ENCODE results near the gene PTPRC.

PTPRC gene

DNA sequence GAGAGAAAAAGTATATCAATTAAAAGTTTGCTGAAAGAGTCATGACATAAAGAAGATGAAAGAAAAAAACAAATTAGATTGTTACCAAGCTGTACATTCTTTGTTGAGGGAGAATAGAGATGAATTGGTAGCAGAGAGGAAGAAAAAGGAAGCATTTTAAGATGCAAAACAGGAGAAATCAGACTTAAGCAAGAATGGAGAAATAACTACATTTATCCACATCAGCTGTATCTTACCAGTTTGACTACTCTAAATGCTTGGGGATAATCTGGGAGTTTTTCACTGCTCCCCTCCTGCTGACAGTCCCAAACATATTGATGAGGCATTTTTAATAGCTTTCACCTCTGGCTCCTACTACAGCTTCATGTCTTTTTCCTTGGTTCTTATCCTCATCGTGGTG lies 16.8 kb upstream of the PTPRC start:
- no peak for DNase-seq

DNA sequence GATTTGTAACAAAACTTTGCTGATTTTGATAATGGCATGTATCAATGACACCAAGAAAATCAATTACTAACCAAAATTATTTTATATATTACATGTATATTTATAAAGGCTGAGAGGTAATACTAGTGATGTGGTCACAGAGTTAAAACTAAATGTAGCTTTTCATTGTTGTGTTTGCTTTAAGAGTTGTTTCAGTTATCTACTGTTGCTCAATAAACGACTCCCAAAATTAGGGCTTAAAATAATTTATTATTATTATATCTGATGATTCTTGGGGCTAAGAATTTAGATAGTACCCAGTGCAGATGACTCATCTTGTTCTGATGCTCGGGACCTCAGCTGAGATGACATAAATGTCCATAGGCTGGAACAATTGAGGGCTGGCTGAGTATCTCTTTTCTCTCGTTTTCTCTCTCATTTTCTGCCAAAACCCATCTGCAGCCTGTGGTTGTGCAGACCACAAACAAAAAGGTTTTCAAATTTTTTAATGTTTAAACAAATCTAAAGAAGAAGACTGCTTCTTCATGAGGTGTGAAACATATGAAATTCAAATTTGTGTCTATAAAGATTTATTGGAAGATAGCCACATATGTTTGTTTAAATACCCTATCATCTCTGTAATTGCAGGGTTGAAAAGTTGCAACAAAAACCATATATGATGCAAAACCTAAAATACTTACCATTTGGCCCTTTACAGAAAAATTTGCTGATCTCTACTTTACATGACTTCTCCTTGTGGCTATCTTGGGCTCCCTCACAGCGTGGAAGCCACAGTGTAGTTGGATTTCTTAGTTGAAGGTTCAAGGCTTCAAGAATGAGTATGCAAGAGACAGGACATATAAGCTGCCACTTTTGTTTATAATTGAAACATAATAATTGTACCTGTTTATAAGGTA lies 14.8 kb upstream of the PTPRC start:
- no peak for DNase-seq

DNA sequence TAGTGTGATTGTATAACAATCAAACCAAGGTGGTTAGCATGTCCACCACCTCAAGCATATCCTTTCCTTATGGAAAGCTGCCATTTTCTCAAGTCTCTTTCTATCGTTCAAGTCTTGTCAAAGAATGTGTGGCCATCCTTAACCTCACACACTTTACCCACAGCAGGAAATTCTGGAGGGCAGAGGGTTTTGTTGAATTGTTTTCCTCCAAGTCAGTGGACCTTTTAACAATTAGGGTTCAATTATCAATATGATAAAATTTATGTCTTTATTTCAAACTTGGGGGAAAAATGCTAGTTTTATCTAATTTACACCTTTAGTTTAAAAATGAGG lies 14.2 kb upstream of the PTPRC start:
- no peak for DNase-seq

DNA sequence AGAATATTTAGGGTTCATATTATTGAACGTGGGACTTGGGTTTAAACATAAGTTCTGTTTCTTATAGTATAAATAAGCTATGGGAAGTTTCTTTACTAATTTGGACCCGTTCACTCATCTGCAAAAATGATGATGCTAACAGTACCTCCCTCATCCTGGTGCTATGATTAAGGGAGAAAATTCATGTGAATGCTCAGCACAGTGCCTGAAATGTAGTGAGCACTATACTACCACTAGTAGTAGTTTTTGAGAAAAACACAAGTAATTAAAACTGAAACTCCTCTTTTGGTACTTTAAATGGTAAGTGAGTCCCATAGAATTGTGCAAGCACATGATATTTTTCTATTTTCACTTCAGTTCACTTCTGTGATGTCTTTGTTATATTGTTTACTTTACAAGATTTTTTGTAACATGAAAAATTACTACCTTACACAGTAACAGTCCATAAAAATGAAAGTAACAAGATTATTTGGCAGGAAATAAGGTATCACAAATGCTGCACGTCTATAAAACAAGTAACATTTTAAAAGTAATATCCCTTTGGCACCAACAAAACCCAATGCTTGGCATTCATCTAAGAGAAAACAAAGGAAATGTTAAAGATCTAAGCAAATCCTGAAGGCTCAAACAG lies 11.3 kb upstream of the PTPRC start:
- DNase-seq = no peak

DNA sequence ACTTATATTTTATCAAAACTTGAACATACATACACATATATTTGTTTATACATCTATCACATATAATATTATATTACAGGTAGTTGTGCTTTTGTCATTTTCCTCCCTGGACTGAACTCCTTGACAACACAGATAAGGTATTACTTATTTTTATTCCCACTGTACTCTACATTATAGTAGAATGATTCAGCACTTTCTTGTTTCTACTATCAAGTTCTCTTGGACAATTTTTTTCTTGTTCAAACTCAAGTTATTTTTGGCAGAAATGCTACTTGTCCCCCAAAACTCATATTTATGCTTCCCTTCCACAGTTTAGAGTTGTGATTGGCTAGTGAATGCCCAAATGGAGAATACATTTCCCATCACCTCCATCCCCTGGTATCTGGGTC lies 10.8 kb upstream of the PTPRC start:
- no peak for DNase-seq

DNA sequence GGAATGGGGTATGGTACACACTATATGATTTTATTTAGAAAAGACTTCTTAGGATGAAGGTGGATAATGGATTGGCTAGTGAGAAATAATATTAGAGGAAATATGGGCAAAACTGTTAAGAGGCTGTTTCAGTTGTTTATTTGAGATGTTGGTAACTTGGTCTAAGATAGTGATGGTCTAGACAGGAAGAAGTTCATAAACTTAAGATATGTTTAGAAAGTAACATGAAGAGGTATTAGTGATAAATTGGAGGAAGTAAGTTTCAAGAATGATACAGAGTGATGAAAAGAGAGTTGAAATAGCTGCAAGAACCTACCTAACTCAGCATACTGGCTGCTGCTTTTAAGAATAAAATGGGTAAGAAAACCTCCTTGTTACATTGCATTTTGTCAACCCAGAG lies 9.2 kb upstream of the PTPRC start:
- DNase-seq = no peak

DNA sequence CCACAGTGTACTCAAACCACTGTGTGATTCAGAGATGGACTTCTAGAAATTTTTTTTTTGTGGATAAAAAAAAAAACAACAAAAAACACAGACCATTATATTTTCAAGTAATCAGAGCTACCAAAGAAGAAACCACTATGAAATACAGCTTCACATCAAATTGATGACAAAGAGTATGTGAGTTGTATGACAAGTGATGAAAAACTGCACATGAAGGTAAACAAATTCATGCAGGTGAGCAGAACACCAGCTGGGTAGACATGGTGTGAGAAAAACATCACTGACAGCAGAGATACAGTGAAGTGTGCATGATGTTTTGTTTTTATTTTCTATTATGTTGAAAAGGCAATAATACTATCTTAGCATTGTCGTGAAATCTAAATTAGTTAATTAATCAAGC lies 8.0 kb upstream of the PTPRC start:
- DNase-seq = no peak

DNA sequence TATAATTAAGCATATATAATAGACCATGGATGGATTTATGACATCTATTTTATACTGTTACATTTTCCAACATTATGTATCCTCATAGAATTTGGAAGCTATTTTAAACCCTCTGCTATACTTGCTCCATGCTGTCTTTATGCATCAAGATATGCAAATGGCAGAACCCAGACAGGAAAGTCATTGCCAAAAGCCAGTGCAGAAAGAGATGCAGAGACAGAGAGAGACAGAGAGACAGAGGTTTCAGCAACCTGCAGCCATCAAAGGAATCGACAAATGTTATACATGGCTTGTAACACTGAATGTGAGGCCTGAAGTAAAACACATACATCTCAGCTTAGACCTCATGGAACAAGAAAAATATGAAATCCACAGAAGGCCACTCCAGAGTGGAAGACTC lies 7.5 kb upstream of the PTPRC start:
- no peak for DNase-seq

DNA sequence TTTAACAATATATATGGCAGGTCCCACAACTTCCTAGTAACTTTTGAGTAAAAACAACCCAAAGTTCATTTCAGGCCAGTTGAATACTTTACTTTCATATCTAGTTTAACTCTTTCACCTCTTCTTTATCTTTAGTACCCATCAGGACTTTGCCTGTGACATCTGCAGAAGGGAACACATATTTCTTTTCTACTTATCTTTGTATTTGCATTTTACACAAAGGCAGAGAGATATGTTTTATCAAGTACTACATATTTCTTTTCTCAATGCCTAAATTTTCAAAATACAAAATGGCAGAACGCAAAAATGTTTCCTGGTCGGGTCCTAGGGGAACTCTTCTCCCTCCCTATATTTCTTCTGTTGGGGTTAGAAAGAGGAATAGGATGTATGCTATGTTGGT lies 6.8 kb upstream of the PTPRC start:
- no peak for DNase-seq

DNA sequence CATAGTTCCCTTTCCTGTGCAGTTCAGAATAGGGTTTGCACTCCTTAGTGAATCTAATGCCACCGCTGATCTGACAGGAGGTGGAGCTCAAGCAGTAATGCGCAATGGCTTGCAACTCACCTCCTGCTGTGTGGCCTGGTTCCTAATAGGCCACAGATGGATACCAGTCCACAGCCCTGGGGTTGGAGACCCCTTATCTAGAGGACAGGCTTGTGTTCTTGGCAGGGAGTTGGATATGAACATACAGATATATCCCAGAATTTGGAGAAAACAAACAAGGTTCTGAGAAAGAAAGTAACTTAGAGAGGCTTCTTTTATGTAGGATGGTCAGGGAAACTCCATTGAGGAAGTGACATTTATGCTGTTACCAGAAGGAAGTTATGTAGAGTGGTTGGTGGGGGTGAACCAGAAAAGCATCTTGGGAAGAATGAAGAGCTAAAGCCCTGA lies 5.1 kb upstream of the PTPRC start:
- no peak for DNase-seq

DNA sequence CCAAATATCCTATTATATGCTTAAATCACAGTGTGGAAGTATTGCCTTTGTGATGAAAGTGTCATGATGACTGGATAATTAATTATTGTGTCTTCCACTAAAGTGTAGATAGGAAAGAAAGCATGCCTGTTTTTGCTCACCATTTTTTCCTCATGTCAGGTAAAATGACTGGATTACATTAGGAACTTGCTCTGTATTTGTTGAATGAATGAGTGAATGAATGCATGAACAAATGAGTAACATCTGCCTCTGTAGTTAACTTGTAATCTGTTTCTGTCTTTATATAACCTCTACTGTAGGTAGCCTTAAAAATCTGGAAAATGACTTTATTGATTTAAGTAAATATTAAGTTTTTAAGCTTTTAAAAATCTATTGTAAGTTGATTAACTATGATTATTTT lies 2.9 kb upstream of the PTPRC start:
- no peak for DNase-seq

DNA sequence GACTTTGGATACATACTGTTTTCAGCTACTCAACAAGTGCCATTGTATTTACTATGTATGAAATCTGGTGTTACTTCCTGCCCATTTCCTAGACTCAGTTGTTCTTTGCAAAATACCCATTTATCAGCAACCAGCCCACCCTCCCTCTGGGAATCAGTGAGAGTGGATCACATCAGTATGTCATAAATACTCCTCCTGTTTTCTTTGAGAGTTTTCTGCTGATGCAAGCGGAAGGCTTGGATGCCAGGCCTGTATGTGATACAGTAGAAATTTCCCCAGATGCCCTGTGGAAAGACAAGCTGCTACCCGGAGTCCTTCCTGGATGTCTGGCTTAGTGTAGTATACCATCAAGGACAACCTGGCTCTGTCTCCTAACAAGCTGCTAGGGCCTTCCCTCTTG lies 2.4 kb upstream of the PTPRC start:
- no peak for DNase-seq

DNA sequence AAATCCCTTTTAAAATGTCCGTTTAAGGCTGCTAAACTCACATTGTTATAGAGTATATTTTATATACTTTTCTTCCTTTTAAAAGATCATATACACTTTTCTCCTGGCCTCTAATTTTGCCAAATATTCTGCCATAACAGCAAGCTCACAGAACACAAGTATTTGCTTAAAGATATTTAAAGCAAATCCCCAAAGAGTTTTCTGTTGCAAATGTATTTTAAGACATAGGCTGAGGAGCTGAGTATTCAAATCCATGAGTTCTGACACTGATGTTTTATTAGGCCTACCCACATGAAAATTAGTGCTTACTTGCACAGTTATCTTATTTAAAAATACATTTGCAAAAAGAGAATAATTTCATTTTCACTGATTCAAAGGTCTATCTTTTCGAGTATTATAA lies 1.7 kb upstream of the PTPRC start:
- no peak for DNase-seq

DNA sequence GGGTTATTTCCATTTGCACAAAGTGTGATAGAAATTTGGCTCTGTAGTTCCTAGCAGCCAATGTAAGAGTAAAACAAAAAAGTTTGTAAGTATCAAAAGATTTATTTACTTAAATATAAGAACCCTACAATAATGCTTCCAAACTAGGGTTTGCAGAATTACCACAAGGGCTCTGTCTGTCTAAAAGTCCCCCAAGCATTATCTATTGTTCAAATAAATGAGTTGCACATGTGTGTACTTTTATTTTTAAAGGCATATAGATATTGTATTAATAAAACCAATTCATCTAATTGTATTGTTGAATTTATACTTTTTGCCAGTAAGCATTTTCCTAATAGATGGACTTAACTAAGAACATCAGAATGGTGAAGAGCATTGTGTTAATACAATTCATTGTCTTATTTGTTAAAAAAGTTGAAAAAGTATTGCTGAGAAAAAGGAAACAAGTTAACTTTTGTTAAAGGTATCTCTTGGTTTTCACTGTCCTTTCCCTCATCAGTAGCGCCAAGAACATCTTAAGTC lies 863 bp upstream of the PTPRC start:
- DNase-seq = no peak

DNA sequence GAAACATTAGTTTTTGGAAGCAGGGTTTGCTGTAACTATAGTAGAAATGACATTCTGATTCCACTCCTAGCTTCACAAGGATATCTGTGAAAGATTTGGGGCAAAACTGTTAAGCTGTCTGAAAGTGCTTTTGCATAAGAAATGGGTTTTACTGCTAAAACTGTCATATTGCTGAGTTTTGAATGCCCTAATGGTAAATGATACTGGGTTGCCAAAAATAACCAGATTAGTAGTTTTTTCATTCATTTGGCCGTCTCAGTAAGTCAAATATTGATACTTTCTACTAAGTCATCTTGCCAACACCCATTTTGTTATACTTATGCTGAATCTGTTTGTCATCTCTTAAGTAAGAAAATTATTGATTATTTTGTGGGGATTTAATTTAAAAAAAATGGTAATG lies 399 bp upstream of the PTPRC start:
- no peak for DNase-seq

DNA sequence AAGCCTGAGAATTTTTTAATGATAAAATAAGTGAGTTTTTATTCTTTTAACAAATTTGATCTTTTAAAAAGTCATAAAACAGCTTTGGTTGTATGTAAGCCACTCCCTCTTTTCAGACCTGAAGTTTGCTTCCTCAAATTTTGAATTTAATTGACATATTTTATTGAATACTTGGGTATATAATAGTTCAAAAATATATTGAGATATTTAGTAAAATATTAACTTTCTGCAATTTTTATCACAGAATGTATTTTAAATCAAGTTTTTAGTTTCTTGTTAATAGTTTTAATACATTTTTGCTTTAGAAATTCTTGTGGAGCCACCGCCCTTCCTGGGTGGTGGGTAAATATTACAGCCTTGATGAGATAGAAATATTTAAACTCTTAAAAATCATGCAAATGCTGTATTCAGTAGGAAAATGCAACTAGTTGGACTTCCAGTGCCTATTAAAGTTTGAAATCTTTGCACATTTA lies 867 bp downstream of the PTPRC start:
- no peak for DNase-seq

DNA sequence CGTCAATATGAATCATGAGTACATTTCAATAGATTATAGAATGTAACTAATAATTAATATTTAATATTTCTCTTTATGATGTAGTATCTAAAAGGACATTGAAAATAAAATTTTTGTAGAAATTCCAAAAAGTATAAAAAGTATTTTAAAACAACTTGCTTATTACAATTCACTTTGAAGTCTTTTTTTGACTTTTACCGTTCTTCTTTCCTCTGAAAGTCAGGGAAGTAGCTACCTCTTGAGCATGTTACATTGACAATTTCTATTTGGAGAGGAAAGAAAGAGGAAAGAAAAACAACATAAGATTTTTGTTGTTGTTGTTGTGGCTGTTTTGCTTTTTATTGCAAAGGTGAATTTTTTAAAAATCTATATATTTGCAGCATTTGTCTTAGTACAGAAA lies 1.3 kb downstream of the PTPRC start:
- DNase-seq = no peak

DNA sequence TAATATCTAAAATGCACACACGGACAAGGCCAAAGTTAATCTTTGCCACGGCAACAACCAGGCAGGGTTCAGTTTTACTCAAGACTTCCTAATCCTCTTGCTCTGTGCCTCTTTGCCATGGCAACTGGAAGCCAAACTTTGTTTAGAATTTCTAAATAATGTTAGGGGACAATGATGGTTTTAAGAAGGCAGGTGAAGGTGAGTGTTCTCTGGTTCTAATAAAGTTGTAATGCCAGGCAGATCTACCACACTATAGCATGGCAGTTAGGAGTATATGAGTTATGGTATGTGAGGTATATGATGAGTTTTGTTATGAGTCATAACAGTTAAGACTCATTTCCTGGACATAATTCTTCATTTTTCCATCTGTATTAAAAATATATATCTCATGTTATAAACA lies 2.7 kb downstream of the PTPRC start:
- DNase-seq = no peak

DNA sequence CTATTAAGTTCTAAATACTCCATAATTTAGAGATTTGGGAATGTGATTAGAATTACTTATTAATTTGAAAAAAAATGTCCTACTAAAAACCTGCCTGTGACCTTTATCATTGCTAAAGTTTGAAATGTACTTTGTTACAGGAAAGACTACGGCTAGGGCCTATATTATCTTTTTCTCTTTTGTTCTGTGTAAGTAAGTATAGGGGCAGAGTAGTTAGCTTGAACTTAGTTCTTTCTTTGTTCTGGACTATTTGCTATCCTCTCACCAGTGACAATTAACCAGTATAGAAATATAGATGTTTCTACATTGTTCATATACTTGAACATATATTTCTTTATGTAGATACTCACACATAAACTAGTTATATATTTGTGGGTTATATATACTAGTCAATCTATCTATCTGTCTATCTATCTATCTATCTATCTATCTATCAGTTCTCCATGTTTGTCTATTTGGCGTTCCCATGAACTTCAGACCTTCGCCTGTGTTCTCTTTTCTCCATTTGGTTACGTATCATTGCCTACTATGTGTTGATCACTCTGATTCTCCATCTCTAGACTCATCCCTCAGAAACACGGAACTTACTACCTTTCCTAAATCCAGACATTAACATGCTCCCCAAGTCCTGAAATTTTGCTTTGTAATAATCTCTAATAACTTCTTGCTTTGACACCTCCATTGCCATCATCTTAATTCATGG lies 3.3 kb downstream of the PTPRC start:
- no peak for DNase-seq

DNA sequence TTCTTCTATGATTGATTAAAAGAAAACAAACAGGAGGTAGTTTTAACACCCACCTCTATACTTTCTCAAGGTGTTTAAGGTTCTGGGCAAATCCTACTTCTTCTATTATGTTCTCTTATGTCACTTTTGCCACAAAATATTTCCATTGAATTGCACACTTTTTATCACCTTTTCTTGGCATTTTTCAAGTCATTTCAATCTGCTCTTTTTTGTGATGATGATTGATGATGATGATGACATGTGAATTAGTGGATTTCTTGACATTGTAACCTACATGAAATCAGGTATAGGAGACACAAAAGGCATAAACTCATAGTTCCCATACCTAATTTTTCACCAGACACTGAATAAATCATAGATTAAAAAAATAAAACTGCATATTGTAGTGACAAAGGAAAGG lies 4.1 kb downstream of the PTPRC start:
- DNase-seq = no peak

DNA sequence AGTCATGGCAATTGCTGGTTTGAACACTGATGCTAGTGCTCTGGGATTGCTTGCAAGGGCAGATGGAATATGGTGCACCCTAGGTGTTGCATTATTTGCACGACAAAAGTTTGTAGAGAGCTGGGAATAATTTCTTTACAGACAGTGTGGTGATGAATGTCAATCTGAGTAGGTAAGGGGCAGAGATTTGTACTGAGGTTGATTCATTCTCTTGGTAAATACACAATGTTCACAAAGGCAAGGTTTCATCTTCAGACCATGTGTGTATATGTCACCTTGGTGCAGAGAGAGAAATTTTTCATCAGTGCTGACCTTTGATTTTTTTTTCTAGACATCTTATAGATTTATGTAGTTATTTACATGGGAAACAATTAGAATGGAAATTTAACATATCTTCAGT lies 5.0 kb downstream of the PTPRC start:
- DNase-seq = no peak

DNA sequence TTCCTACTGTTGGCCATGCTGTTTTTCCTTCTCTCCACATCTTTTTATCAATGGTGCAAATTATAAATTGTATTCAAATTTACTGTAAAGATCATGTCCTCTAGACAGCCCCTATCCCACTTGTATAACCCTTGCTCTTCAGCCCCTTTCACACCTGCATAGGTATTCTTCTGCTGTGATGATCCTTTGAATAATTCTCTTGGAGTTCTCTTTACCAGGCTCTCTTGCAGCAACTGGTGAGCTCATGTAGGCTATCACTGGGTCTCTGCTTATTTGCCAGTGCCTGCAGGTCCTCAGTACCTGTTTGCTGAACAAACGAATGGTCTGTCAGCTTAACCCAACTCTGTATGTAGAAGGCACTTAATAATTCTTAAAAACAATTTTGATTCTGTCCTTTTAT lies 8.2 kb downstream of the PTPRC start:
- no peak for DNase-seq

DNA sequence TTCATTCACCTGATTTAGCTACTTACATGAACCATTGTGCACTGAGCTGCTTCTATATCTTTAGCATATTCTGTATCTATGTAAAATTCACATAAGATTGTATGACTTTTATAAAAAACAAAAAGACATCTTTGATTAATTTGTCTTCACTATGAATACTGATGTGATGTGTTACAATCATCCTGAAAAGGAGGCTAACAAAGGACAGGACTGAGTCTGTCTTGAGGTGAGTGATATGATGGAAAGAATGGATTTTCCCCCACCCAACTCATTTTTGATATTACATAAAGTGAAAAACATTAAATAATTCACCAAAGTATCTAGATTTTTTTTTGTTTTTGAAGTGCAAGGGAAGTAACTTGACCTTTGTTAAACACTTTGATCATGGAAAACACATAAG lies 9.8 kb downstream of the PTPRC start:
- no peak for DNase-seq
